SK-N-MC (cell line): ENCODE data around the gene GPER1.
"Not testable (repeated sequence)": the region's sequence is repeated elsewhere in the genome, so short reads cannot be mapped to it uniquely, and the experiment has no call there.

ENCODE experiments used
- FOXP2 ChIP-seq: optimal IDR thresholded peaks from 2 replicates; pipeline ENCODE3; 2011; ENCODE audit warnings: mild to moderate bottlenecking, moderate library complexity; ENCODE audit not compliant: insufficient read depth; ENCODE audit errors: extremely low read length, control extremely low read depth
- POLR2AphosphoS5 ChIP-seq: IDR thresholded peaks from 2 replicates; pipeline ENCODE4 v1.6.1; 2012; ENCODE audit warnings: mild to moderate bottlenecking, low read depth, low read length, borderline replicate concordance

DNA sequence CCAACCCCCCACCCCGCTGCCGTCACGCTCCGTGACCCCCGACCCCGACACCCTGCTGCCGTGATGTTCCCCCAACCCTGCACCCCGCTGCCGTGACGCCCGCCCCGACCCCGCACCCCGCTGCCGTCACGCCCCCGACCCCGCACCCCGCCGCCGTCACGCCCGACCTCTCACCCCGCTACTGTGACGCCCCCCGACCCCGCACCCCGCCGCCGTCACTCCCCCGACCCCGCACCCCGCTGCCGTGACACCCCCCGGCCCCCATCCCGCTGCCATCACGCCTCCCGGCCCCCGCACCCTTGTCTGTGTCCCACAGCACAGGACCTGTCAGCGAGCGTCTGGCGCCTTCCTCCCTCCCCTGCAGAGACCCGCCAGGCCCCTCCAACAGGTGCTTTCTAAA, 13.9 kb upstream of the GPER1 start:
- not testable (repeated sequence) for TF ChIP-seq POLR2AphosphoS5, FOXP2
